HG02852 (cell line): ENCODE data around the gene CLEC16A.

ENCODE experiments used
- ATAC-seq: cut with Tn5 transposase; IDR thresholded peaks from one replicate; pipeline ENCODE4 v1.9.1; 2021; ENCODE audit warnings: mild to moderate bottlenecking, moderate library complexity; ENCODE audit not compliant: unreplicated experiment

The CLEC16A gene

GRCh38 chr16:11183035-11183812 lies 238.9 kb downstream of the CLEC16A start:
- ATAC-seq, result no peak

- ATAC-seq, result no peak
Measured at GRCh38 chr16:11183951-11184350, 239.6 kb downstream of the CLEC16A start.

- ATAC-seq, result no peak
Measured at GRCh38 chr16:11187522-11188023, 243.2 kb downstream of the CLEC16A start.

- ATAC-seq, result no peak
Measured at GRCh38 chr16:11188801-11189740, 244.7 kb downstream of the CLEC16A start.

DNA sequence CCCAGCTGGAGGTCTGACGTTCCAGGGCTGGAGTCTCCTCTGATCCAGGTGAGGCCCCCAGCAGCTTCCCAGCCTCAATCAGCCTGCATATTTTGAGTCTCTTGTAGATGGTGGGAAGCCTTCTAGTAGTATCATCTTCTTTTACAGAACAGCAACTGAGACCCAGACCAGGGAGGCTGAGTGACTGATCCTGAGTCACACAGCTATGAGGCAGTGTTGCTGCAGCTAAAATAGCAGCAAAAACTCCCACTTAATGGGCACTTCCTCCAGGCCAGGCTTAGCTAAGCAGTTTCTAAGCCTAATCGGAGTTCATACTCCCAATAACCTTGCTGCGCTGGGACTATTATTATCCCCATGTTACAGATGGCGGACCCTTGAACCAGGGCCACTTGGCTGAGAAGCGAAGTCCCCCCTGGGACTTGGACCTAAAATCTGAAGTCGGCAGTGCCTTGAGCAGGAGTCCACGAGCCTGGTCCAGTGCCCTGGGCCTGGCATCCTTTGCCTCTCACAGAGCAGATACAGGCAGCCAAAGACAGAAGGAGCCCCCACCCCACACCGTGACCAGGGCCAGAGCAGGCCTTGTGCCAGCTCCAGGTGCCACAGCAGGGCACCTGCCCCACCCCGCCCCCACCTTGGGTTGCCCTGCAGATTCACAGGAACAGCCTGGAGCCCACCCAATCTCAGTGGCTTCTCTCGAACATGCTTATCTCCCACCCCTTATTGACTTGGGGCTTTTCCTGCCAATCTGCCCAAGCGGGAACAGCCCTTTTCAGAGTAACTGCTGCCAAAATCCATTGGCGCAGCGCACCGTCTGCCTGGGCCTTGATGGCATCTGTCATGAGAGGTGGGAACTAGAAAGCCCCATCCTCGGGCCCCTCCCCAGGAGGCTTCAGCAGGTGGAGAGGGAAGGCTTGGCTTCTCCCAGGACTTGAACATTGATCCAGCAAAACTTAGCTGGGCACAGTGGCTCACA lies 246.5 kb downstream of the CLEC16A start:
- no peak for ATAC-seq

- ATAC-seq, result no peak
Measured at GRCh38 chr16:11191665-11192064, 247.3 kb downstream of the CLEC16A start.

- ATAC-seq, result no peak
Measured at GRCh38 chr16:11193494-11193893, 249.1 kb downstream of the CLEC16A start.

DNA sequence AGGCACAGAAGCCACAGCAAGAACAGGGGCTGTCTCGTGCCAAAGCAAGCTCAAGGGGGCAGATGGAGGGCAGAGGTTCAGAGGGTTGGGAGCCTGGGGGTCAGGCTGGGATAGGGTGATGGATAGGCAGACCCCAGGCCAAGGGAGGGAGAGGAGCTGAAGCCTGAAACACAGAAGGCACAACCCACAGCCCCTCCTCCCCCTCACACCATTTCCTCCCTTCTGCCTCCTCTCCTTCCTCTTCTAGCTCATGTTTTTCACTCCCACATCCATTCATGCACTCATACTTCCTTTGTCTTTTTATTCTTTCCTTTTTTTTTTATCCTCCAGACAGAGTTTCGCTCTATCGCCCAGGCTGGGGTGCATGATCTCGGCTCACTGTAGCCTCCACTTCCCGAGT lies 250.5 kb downstream of the CLEC16A start:
- no peak for ATAC-seq

DNA sequence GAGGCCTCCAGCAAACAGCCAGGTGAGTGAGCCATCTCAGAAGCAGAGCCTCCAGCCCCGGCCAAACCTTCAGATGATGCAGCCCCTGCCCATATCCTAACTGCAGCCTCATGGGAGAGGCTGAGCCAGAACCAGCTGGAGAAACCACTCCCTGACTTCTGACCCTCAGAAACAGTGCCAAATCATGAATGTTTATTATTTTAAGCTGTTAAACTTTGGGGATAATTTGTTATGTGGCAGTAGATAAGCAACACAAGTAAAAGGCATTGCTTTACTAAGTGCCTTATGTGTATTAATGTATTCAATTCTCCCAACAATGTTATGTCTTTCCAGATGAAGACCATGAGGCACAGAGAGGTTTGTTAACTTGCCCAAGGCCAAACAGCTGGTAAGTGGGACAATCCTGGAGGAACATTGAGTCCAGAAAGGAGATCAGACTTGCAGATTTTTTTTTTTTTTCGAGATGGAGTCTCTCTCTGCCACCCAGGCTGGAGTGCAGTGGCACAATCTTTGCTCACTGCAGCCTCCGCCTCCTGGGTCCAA lies 252.0 kb downstream of the CLEC16A start:
- ATAC-seq, result no peak

- ATAC-seq, result no peak
Measured at GRCh38 chr16:11198375-11198774, 254.0 kb downstream of the CLEC16A start.

GRCh38 chr16:11198828-11199227 lies 254.5 kb downstream of the CLEC16A start:
- ATAC-seq, result no peak

DNA sequence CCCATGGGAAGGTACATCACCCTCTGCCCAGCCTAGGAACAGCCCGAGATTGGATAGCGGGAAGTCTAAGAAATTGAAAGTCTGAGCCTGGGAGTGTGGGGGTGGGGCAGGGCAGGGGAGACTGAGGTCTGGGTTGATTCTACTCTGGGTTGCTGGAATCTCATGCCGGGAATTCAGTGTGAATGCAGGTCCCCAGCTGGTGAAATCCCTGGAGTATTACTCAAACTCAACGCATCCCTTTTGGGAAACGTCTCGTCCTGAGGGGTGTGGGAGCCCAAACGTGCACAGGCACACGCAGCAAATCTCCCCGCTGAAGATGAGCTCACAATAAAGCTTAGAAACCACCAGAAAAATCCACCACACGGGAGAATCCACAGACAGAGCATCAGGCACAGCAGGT lies 256.2 kb downstream of the CLEC16A start:
- no peak for ATAC-seq

- ATAC-seq, result no peak
Measured at GRCh38 chr16:11201498-11202259, 257.3 kb downstream of the CLEC16A start.

DNA sequence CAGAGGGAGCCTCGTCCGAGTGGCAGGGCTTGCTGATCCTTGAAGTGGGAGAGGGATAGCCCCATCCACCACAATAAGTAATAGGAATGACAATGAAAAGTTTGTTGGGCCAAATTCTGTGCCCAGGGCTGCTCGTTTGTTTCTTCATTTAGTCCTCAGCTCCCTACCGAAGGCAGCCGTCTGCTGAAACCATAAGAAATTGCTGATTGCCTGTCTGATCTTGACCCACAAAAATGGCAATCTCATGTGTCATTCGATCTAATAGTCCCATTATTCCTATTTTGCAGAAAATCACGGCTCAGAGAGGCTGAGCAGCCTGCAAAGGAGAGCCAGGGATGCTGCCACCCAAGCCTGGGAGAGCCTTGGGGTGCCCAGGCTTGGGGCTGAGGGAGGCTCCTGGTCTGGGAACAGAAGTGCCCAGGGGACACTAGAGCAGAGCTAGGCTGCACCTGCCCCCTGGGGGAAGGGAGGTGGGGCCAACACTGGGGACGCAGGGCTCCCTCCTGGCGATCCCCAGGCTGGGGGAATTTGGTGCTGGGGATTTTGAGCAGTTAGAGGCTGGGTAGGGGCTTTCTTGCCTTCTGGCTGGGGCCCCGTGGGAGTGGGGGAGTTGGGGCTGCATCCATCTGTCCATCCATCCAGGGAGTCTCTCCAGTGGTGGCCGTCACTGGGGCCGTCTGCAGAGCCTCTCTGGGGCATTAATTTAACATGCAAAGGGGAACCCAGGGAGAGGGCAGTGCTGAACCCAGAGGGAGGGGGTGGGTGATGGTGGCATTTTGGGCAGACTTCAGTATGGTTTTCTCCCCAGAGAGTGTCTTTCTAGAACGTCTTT lies 258.1 kb downstream of the CLEC16A start:
- peak; percentile 45 for ATAC-seq

- no peak for ATAC-seq
Measured at GRCh38 chr16:11203111-11203623, 258.8 kb downstream of the CLEC16A start.

GRCh38 chr16:11204513-11205047 lies 260.2 kb downstream of the CLEC16A start:
- no peak for ATAC-seq

GRCh38 chr16:11205065-11205699 lies 260.8 kb downstream of the CLEC16A start:
- ATAC-seq, result no peak
